Measurements from ENCODE around the gene MAML3.

DNA sequence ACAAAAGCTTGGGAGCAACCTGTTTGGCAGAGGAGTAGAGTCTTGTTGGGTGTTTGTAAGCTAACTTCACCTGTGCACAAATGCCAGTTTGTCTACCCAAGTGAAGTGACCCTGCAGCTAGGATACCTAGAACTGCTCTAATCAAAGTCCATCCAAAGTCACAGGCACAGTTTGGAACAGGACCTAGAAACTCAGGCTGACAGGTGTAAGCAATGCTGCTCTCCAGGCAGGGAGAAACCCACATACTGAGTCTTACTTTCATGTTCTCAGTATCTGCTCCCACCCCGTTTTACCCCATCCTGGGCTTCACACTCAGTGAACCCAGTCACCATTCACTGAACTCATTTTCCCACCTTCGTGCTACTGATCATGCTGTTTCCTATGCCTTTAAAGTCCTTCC, 40.3 kb downstream of the MAML3 start:
- no peak for TF ChIP-seq MAX (IDR thresholded peaks at IDR 0.05)
- no peak for TF ChIP-seq ZHX1 (CRISPR knock-in tag; IDR thresholded peaks at IDR 0.05; ENCODE audit: low read depth)
- TF ChIP-seq SIN3A (IDR thresholded peaks at IDR 0.05; ENCODE audit: borderline replicate concordance, low read depth, low read length): no peak
- no peak for TF ChIP-seq FOXJ3 (CRISPR knock-in tag; IDR thresholded peaks at IDR 0.05; ENCODE audit: borderline replicate concordance)
- TF ChIP-seq POLR2AphosphoS5 (IDR thresholded peaks at IDR 0.05; ENCODE audit: low read depth, low read length): no peak
- no peak for TF ChIP-seq ZNF326 (CRISPR knock-in tag; IDR thresholded peaks at IDR 0.05; ENCODE audit: borderline replicate concordance)
- TF ChIP-seq SMAD3 (CRISPR knock-in tag; IDR thresholded peaks at IDR 0.05): no peak
- TF ChIP-seq, protein P1, sequence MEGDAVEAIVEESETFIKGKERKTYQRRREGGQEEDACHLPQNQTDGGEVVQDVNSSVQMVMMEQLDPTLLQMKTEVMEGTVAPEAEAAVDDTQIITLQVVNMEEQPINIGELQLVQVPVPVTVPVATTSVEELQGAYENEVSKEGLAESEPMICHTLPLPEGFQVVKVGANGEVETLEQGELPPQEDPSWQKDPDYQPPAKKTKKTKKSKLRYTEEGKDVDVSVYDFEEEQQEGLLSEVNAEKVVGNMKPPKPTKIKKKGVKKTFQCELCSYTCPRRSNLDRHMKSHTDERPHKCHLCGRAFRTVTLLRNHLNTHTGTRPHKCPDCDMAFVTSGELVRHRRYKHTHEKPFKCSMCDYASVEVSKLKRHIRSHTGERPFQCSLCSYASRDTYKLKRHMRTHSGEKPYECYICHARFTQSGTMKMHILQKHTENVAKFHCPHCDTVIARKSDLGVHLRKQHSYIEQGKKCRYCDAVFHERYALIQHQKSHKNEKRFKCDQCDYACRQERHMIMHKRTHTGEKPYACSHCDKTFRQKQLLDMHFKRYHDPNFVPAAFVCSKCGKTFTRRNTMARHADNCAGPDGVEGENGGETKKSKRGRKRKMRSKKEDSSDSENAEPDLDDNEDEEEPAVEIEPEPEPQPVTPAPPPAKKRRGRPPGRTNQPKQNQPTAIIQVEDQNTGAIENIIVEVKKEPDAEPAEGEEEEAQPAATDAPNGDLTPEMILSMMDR (CRISPR knock-in tag; IDR thresholded peaks at IDR 0.05): no peak
- no peak for TF ChIP-seq ARNT (IDR thresholded peaks at IDR 0.05)
- no peak for TF ChIP-seq NBN (conservative IDR thresholded peaks at IDR 0.05)
- TF ChIP-seq ARNT2 (CRISPR knock-in tag; IDR thresholded peaks at IDR 0.05; ENCODE audit: low read depth): no peak
- TF ChIP-seq, protein P2, sequence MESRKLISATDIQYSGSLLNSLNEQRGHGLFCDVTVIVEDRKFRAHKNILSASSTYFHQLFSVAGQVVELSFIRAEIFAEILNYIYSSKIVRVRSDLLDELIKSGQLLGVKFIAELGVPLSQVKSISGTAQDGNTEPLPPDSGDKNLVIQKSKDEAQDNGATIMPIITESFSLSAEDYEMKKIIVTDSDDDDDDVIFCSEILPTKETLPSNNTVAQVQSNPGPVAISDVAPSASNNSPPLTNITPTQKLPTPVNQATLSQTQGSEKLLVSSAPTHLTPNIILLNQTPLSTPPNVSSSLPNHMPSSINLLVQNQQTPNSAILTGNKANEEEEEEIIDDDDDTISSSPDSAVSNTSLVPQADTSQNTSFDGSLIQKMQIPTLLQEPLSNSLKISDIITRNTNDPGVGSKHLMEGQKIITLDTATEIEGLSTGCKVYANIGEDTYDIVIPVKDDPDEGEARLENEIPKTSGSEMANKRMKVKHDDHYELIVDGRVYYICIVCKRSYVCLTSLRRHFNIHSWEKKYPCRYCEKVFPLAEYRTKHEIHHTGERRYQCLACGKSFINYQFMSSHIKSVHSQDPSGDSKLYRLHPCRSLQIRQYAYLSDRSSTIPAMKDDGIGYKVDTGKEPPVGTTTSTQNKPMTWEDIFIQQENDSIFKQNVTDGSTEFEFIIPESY (CRISPR knock-in tag; IDR thresholded peaks at IDR 0.05): no peak
- no peak for TF ChIP-seq ZNF484 (CRISPR knock-in tag; IDR thresholded peaks at IDR 0.05; ENCODE audit: borderline replicate concordance, low read depth)
- TF ChIP-seq ELF4 (CRISPR knock-in tag; IDR thresholded peaks at IDR 0.05; ENCODE audit: borderline replicate concordance): no peak

All from HepG2 (cell line).